GM12801 (cell line): ENCODE data around the gene IRF2BPL.

ENCODE experiments used
- CTCF ChIP-seq: IDR thresholded peaks from one replicate; pipeline ENCODE4 v1.5.1; 2011; ENCODE audit warnings: control low read depth; ENCODE audit not compliant: insufficient read length; ENCODE audit errors: extremely low read depth

The IRF2BPL gene

GRCh38 chr14:77043177-77043983 lies 14.9 kb upstream of the IRF2BPL start:
- TF ChIP-seq CTCF: no peak

GRCh38 chr14:77041881-77042545 lies 13.5 kb upstream of the IRF2BPL start:
- no peak for TF ChIP-seq CTCF

DNA sequence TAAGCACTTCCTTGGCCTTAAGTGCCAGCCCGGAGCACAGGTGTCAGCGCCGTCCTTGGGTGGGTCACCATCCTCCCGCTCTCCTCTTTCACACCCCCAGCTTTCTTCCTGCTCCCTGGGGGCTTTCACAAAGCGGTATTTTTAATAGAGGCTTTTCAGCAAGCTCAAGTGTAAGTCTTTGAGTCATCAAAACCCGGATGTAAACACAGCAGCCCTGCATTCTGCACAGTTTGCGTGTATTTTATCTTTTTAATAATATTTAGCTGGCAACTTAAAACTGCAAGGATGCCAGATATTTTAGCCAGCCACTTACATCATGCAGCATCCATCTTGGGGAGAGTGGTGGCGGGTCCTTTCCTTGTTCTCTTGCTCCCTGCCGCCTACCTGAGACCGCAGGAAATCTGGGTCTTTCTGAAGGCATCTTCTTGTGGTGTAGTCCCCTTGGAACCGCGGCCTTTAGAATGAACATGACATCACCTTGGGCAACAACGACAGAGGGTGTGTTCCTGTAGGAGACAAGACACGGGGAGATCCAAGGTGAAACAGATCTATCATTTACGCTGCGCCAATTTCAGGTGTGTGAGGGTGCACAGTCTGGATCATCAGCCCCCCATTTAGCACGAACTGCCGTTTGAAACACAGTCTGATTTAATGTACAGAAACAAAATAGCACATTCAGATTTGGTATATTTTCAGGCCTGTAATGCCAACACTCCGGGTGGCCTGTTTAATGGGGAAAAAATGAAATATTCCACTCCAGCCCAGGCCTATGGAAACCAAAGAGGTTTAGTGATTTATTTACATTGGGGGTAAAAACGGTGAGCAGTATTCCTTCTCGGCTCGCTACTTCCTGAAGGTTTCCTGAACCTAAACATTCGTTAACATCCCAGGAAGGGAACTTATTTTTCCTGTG lies 12.5 kb upstream of the IRF2BPL start:
- TF ChIP-seq CTCF: no peak

- no peak for TF ChIP-seq CTCF
Observed at GRCh38 chr14:77040059-77040740, 11.7 kb upstream of the IRF2BPL start.

DNA sequence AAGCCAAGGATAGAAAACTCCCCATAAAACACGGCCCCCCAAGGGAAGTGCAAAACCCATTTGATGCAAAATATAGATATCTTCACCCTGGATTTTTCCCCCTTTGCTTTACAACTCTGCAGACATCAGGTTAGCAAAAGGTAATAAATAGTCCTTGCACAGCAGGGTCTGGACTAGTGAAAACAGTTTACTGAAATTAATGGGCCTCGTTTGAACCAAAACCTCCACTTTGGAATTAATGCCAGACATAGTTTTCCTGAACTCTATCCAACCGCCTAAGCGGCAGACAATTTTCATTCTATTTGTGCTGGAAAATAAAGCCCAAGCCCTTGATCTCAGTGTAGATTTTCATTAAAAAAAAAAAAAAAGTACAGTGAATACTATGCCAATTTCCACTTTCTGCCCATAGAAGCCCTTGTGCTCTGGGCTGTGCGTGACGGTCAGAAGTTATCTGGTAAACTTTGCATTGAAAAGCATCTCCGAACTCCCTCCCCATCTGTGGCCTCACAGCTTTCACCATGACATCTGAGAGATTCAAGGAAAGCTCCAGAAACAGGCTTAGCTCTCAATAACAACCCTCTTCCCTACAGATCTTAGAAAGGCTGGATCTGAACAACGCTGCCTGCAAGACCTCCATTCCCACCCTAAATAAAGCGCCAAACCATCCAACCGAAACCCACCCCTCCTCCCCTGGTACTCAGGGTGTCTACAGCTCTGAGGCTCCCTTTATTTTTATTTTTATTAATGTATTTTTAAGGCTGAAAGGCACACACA lies 11.0 kb upstream of the IRF2BPL start:
- no peak for TF ChIP-seq CTCF

DNA sequence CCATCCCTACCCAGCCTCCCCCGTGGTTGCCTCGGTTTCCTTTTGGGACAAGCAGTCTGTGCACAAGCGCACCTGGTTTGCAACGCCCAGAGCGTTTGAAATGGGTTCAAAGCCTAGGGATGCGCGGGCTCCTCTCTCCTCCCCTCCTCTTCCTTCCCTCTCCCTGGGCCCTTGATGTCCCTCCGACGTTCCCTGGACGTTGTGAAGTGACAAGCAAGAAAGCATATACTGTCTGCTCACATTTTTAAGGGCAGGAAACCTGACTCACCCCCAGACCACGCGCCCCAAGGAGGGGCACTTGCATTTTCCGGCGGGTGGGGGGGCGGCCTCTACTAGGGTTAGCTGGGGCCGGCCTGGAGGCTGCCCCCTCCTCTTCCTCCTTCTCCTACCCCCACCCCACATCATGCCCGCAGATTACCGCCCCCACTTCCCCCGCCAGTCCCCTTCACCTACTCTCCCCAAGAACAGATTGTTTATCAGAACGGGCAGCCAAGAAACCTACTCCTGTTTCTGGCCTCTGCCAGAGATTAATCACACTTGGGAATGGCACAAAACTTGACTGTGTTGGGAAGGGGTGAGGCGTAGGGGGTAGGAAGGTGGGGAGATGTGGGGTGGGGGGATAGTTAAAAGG lies 9.5 kb upstream of the IRF2BPL start:
- TF ChIP-seq CTCF: no peak
